SK-N-MC (cell line): ENCODE data around the gene DAAM2.

ENCODE experiments used
- EZH2 ChIP-seq: fragments of 200-600 bp; sonication (generic); IDR thresholded peaks from one replicate; pipeline ENCODE4 v1.6.1; 2017; ENCODE audit warnings: antibody characterized with exemption
- FOXP2 ChIP-seq: optimal IDR thresholded peaks from 2 replicates; pipeline ENCODE3; 2011; ENCODE audit warnings: mild to moderate bottlenecking, moderate library complexity; ENCODE audit not compliant: insufficient read depth; ENCODE audit errors: extremely low read length, control extremely low read depth
- POLR2AphosphoS5 ChIP-seq: IDR thresholded peaks from 2 replicates; pipeline ENCODE4 v1.6.1; 2012; ENCODE audit warnings: mild to moderate bottlenecking, low read depth, low read length, borderline replicate concordance

GRCh38 chr6:39908838-39909583 lies 116.8 kb downstream of the DAAM2 start:
- TF ChIP-seq EZH2 (no peak), POLR2AphosphoS5 (no peak), FOXP2 (no peak)
